Smooth muscle cell (in vitro differentiated cells): ENCODE data around the gene ADIRF. TPM values are rescaled to one million over a fixed set of nuclear protein-coding genes. Genes with fewer than 3 reads are reported as not detected.

ENCODE experiments used
- DNase-seq: peaks from one replicate; lab custom pipeline; 2025; ENCODE audit not compliant: unreplicated experiment; lab: John Stamatoyannopoulos, UW
- H2AFZ ChIP-seq: fragments of 200-600 bp; sonication (generic); 2 replicates; pipeline ENCODE4 v1.6.0; 2016; ENCODE audit warnings: antibody characterized with exemption, low read depth, mild to moderate bottlenecking
- H3F3A ChIP-seq: fragments of 200-600 bp; sonication (generic); 2 replicates; pipeline ENCODE4 v1.6.0; 2017; ENCODE audit warnings: antibody characterized with exemption, low read depth
- H3K27ac ChIP-seq: fragments of 200-600 bp; sonication (generic); 2 replicates; pipeline ENCODE4 v1.5.1; 2016; ENCODE audit warnings: low read depth, mild to moderate bottlenecking
- H3K27me3 ChIP-seq: fragments of 200-600 bp; sonication (generic); 2 replicates; pipeline ENCODE4 v1.6.1; 2016; ENCODE audit warnings: low read depth, mild to moderate bottlenecking
- H3K36me3 ChIP-seq: fragments of 200-600 bp; sonication (generic); 2 replicates; pipeline ENCODE4 v1.5.1; 2016; ENCODE audit warnings: low read depth
- H3K4me1 ChIP-seq: fragments of 200-600 bp; sonication (generic); 2 replicates; pipeline ENCODE4 v1.5.1; 2016; ENCODE audit warnings: low read depth
- H3K4me2 ChIP-seq: fragments of 200-600 bp; sonication (generic); 2 replicates; pipeline ENCODE4 v1.6.0; 2016; ENCODE audit warnings: mild to moderate bottlenecking
- H3K4me3 ChIP-seq: fragments of 200-600 bp; sonication (generic); 2 replicates; pipeline ENCODE4 v1.5.1; 2016; ENCODE audit warnings: mild to moderate bottlenecking
- H3K79me2 ChIP-seq: fragments of 200-600 bp; sonication (generic); 2 replicates; pipeline ENCODE4 v1.6.0; 2016; ENCODE audit warnings: low read depth, mild to moderate bottlenecking
- H3K9ac ChIP-seq: fragments of 200-600 bp; sonication (generic); 2 replicates; pipeline ENCODE4 v1.6.0; 2016; ENCODE audit warnings: low read depth
- H3K9me3 ChIP-seq: fragments of 200-600 bp; sonication (generic); replicated peaks from 2 replicates; pipeline ENCODE4 v1.5.1; 2016; ENCODE audit warnings: low read depth
- H4K20me1 ChIP-seq: fragments of 200-600 bp; sonication (generic); 2 replicates; pipeline ENCODE4 v1.6.0; 2016; ENCODE audit warnings: low read depth
- CTCF ChIP-seq: fragments of 200-600 bp; sonication (generic); IDR thresholded peaks from 2 replicates; pipeline ENCODE4 v1.5.1; 2017; ENCODE audit warnings: borderline replicate concordance, mild to moderate bottlenecking, antibody characterized with exemption; ENCODE audit not compliant: insufficient read depth, poor library complexity, severe bottlenecking
- WGBS: methylation state at CpG from one replicate; pipeline ENCODE4 v1.1.7; 2016; ENCODE audit warnings: low lambda C conversion rate; 5-methylcytosine and 5-hydroxymethylcytosine counted together
- polyA plus RNA-seq: library from polyadenylated mRNA; unstranded; fragments of >200 nt; fragmentation: Nextera tagmentation; extraction: Ambion mirVana; gene quantifications from 2 replicates; pipeline ENCODE4 v1.2.1, GENCODE V29; 2016
- total RNA-seq: library from RNA; depleted of rRNA; stranded (reverse); fragments of >200 nt; gene quantifications from 2 replicates; pipeline ENCODE4 v1.2.3, GENCODE V29; 2014

The ADIRF gene
- total and polyA plus RNA-seq, 2 experiments from 2014 or later: 0.99 TPM; not detected in 1

GRCh38 chr10:86943316-86944030 lies 24.8 kb upstream of the ADIRF start:
- Histone ChIP-seq H3K9me3 (no peaks in the 10 kb centered on the region), H3K9ac (no peak overlapping the region), H3K4me3 (no peak overlapping the region), H3K27me3 (no peaks in the 10 kb centered on the region), H2AFZ (no peak overlapping the region), H3K79me2 (no peaks in the 10 kb centered on the region), H3K4me1 (no peaks in the 10 kb centered on the region), H4K20me1 (no peaks in the 10 kb centered on the region), H3K36me3 (no peaks in the 10 kb centered on the region), H3F3A (no peaks in the 10 kb centered on the region), H3K4me2 (no peak overlapping the region), H3K27ac (no peak overlapping the region)
- DNase-seq: no peak
- TF ChIP-seq CTCF: no peak
- 96% methylated on average over 30 of the region's 30 CpGs for WGBS

- Histone ChIP-seq H3K9ac (no peak overlapping the region), H2AFZ (no peak overlapping the region), H3K27me3 (no peaks in the 10 kb centered on the region), H3K36me3 (no peaks in the 10 kb centered on the region), H3F3A (no peaks in the 10 kb centered on the region), H3K9me3 (no peaks in the 10 kb centered on the region), H4K20me1 (no peaks in the 10 kb centered on the region), H3K4me2 (no peak overlapping the region), H3K79me2 (no peaks in the 10 kb centered on the region), H3K4me1 (no peaks in the 10 kb centered on the region), H3K27ac (no peak overlapping the region), H3K4me3 (no peak overlapping the region)
- no peak for DNase-seq
- no peak for TF ChIP-seq CTCF
- WGBS: 94% methylated on average over 4 of the region's 4 CpGs
Measured at GRCh38 chr10:86944031-86944419, 24.3 kb upstream of the ADIRF start.

GRCh38 chr10:86944471-86944870 lies 23.8 kb upstream of the ADIRF start:
- Histone ChIP-seq H4K20me1 (no peaks in the 10 kb centered on the region), H3K36me3 (no peaks in the 10 kb centered on the region), H3K79me2 (no peaks in the 10 kb centered on the region), H3K9ac (no peak overlapping the region), H2AFZ (no peak overlapping the region), H3K4me2 (no peak overlapping the region), H3F3A (no peaks in the 10 kb centered on the region), H3K9me3 (no peaks in the 10 kb centered on the region), H3K27ac (no peak overlapping the region), H3K4me3 (no peak overlapping the region), H3K4me1 (no peaks in the 10 kb centered on the region), H3K27me3 (no peaks in the 10 kb centered on the region)
- TF ChIP-seq CTCF: no peak
- DNase-seq: no peak

GRCh38 chr10:86944907-86945306 lies 23.4 kb upstream of the ADIRF start:
- no peaks in the 10 kb centered on the region for H3K4me1 ChIP-seq
- no peak for DNase-seq
- H3K27ac ChIP-seq: no peak overlapping the region
- no peaks in the 10 kb centered on the region for H3F3A ChIP-seq
- no peaks in the 10 kb centered on the region for H3K9me3 ChIP-seq
- no peaks in the 10 kb centered on the region for H3K36me3 ChIP-seq
- no peaks in the 10 kb centered on the region for H3K79me2 ChIP-seq
- H4K20me1 ChIP-seq: no peaks in the 10 kb centered on the region
- 91% methylated on average over 3 of the region's 3 CpGs for WGBS
- no peaks in the 10 kb centered on the region for H3K27me3 ChIP-seq
- no peak overlapping the region for H3K4me3 ChIP-seq
- no peak overlapping the region for H3K4me2 ChIP-seq
- no peak overlapping the region for H3K9ac ChIP-seq
- no peak for TF ChIP-seq CTCF
- H2AFZ ChIP-seq: no peak overlapping the region
